SK-N-SH (cell line): Measurements from ENCODE around the gene ZGLP1.

Source experiments
- CTCF ChIP-seq: fragments of 200-600 bp; sonication (generic); IDR thresholded peaks from 2 replicates; pipeline ENCODE4 v1.6.1; 2017; ENCODE audit warnings: antibody characterized with exemption, mild to moderate bottlenecking, moderate library complexity
- EZH2phosphoT487 ChIP-seq: fragments of 200-600 bp; sonication (generic); IDR thresholded peaks from 2 replicates; pipeline ENCODE4 v1.6.1; 2017; ENCODE audit warnings: low read depth, mixed run types, mild to moderate bottlenecking, antibody characterized with exemption, moderate library complexity, borderline replicate concordance
- FOXM1 ChIP-seq: IDR thresholded peaks from 2 replicates; pipeline ENCODE4 v1.4.0; 2012; ENCODE audit warnings: low read depth, mild to moderate bottlenecking
- JUND ChIP-seq: IDR thresholded peaks from 2 replicates; pipeline ENCODE4 v1.4.0; 2012
- MXI1 ChIP-seq: IDR thresholded peaks from 2 replicates; pipeline ENCODE4 v1.6.1; 2012; ENCODE audit warnings: mild to moderate bottlenecking, low read depth, low read length, improper control_type of control experiment
- POLR2AphosphoS5 ChIP-seq: IDR thresholded peaks from 2 replicates; pipeline ENCODE4 v1.6.1; 2012; ENCODE audit warnings: low read depth, low read length
- RCOR1 ChIP-seq: fragments of 150-350 bp; IDR thresholded peaks from 2 replicates; pipeline ENCODE4 v1.6.1; 2017; ENCODE audit warnings: antibody characterized with exemption, low read length
- REST ChIP-seq: IDR thresholded peaks from 2 replicates; pipeline ENCODE4 v1.6.1; 2012; ENCODE audit warnings: mild to moderate bottlenecking, low read depth, low read length, moderate library complexity
- RXRA ChIP-seq: IDR thresholded peaks from 2 replicates; pipeline ENCODE4 v1.4.0; 2012; ENCODE audit warnings: low read depth, mild to moderate bottlenecking, borderline replicate concordance
- TAF1 ChIP-seq: IDR thresholded peaks from 2 replicates; pipeline ENCODE4 v1.6.1; 2012; ENCODE audit warnings: low read depth, mild to moderate bottlenecking, low read length, moderate library complexity, borderline replicate concordance
- TCF12 ChIP-seq: IDR thresholded peaks from 2 replicates; pipeline ENCODE4 v1.4.0; 2012
- USF1 ChIP-seq: IDR thresholded peaks from 2 replicates; pipeline ENCODE4 v1.4.0; 2012; ENCODE audit warnings: low read depth, borderline replicate concordance

- no peak for TF ChIP-seq CTCF
- no peak for TF ChIP-seq RCOR1
- no peak for TF ChIP-seq POLR2AphosphoS5
- no peak for TF ChIP-seq FOXM1
- no peak for TF ChIP-seq EZH2phosphoT487
- no peak for TF ChIP-seq USF1
- TF ChIP-seq RXRA = no peak
- no peak for TF ChIP-seq MXI1
- no peak for TF ChIP-seq REST
- no peak for TF ChIP-seq JUND
- no peak for TF ChIP-seq TAF1
- no peak for TF ChIP-seq TCF12
Measured at GRCh38 chr19:10256970-10257615, 52.5 kb downstream of the ZGLP1 start.
